Fibroblast of lung (primary cell): ENCODE data around the gene VAV2.

ENCODE experiments used
- EZH2 ChIP-seq: IDR thresholded peaks from 2 replicates; pipeline ENCODE4 v1.5.1; 2012; ENCODE audit warnings: low read length, control low read depth, mild to moderate bottlenecking; ENCODE audit errors: missing control alignments
- TF ChIP-seq, protein P1 (sequence below), 2 donors: IDR thresholded peaks in 1 of 2; conservative IDR thresholded peaks in 1 of 2; 1 replicate in 1 of 2; 2 replicates in 1 of 2; pipeline ENCODE4 v1.5.1; 2011 to 2012; ENCODE audit warnings: low read length in 2 of 2, control low read depth in 1 of 2, inconsistent platforms in 1 of 2, low read depth in 1 of 2, mild to moderate bottlenecking in 1 of 2

DNA sequence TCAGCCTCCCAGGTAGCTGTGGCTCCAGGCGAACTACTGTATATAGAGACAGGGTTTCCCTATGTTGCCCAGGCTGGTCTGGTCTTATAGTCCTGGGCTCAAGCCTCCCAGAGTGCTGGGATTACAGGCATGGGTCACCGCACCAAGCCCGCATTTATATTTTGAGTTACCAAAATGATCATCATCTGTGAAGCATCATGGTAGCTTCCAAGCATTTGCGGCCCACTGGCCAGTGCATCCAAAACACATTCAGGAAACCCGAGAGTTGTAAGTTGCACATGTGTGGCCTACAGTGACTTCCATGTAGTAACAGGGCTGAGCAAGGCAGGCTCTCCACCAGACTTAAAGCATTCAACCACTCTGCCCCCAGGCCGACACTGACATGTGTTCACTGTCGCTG, 35.4 kb upstream of the VAV2 start:
- TF ChIP-seq, protein P1, sequence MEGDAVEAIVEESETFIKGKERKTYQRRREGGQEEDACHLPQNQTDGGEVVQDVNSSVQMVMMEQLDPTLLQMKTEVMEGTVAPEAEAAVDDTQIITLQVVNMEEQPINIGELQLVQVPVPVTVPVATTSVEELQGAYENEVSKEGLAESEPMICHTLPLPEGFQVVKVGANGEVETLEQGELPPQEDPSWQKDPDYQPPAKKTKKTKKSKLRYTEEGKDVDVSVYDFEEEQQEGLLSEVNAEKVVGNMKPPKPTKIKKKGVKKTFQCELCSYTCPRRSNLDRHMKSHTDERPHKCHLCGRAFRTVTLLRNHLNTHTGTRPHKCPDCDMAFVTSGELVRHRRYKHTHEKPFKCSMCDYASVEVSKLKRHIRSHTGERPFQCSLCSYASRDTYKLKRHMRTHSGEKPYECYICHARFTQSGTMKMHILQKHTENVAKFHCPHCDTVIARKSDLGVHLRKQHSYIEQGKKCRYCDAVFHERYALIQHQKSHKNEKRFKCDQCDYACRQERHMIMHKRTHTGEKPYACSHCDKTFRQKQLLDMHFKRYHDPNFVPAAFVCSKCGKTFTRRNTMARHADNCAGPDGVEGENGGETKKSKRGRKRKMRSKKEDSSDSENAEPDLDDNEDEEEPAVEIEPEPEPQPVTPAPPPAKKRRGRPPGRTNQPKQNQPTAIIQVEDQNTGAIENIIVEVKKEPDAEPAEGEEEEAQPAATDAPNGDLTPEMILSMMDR (conservative IDR thresholded peaks at IDR 0.05 in 1 of 2, IDR thresholded peaks at IDR 0.05 in 1 of 2; ENCODE audit: low read depth in 1 of 2, low read length in 2 of 2): no peak
- TF ChIP-seq EZH2: no peak
